ENCODE results near the gene GPR137.
A peak's percentile ranks its signal among the peaks of the same experiment; 100 is the strongest.

Gene GPR137

DNA sequence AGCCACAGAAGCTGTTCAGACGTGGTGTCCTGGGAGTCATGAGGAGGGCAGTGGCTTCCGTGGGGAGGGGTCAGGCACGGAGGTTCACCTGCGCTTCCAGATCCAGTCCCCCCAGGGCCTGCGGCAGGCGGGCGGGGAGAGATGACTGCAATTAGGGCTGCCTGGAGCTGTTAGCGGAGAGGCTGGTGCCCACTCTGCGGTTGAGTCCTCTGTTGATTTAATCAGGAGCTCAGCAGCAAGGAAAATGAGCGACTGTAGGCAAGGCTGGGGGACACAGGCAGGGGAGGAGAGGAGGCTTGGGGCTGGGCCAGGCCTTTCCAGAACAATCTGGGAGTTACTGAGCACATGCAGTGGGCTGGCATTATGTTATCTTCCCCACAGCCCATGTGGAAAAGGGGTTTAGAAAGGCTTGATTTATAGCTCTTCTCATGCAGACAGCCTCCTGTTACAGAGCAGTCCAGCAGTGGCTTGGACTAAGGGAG lies 21.2 kb upstream of the GPR137 start:
- DNase-seq (ENCODE audit: low spot score), result no peak

DNA sequence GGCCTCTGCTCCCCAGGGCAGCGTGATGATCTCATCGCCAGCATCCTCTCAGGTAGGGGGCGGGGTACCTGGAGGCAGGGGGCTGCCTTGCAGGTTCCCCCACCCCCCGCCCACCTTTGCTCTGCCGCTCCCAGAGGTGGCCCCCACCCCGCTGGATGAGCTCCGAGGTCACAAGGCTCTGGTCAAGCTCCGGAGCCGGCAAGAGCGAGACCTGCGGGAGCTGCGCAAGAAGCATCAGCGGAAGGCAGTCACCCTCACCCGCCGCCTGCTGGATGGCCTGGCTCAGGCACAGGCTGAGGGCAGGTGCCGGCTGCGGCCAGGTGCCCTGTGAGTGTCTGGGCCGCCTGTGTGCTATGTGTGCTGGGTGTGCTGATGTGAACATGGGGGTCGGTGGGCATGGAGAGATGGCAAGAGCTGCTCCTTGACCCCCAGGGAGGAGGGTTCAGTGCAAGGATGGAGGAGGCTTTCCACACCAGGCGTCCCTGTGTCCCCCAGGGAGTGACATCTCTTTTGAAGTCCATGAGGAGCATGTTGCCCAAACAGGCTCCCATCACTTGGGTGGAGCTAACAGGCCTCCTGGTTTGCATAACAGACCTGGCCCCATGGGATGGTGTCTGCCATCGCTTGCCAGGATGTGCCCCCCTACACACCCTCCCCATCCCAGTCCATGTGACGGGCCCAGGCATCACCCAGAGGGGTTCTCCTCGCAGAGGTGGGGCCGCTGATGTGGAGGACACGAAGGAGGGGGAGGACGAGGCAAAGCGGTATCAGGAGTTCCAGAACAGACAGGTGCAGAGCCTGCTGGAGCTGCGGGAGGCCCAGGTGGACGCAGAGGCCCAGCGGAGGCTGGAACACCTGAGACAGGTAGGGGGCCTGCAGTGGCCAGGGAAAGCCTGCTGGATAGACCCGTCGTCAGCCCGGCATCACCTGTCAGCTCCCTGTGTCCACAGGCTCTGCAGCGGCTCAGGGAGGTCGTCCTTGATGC lies 20.2 kb upstream of the GPR137 start:
- DNase-seq (ENCODE audit: low spot score), result no peak

DNA sequence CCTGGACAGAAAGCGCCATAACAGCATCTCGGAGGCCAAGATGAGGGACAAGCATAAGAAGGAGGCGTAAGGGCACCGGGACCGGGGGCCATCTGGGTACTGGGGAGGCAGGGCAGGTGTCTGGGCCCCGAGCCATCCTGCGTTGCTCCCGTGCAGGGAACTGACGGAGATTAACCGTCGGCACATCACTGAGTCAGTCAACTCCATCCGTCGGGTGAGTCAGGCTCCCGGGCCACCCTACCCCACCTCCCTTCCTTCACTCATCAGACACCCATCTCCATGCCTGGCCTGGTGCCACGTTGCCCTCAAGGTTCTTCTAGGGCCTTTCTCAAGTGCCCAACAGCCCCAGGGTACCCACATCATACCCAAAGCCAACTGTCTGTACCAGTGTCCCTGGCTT lies 19.3 kb upstream of the GPR137 start:
- no peak for DNase-seq (ENCODE audit: low spot score)

DNA sequence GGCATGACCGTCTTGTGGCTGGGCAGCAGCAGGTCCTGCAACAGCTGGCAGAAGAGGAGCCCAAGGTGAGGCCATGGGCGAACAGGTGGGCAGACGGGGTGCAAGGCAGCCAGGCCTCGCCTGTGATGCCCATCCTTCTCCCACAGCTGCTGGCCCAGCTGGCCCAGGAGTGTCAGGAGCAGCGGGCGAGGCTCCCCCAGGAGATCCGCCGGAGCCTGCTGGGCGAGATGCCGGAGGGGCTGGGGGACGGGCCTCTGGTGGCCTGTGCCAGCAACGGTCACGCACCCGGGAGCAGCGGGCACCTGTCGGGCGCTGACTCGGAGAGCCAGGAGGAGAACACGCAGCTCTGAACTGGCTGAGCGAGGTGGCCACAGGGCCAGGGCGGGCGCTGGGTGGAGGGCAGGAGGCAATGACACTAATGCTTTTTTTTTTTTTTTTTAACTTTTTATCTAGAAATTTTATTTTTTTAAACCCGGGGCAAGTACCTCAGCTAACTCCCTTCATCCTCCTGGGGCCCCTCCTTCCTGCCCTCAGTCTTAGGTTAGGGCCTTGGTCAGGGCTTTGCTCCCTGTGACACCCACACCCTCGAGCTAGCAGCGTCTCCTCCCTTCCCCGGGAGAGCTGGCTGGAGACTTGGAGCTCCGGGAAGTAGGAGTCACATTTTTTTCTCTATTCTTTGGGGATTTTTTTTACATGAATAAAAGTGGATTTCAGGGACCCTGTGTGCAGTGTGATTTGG lies 18.3 kb upstream of the GPR137 start:
- DNase-seq (ENCODE audit: low spot score), result no peak

DNA sequence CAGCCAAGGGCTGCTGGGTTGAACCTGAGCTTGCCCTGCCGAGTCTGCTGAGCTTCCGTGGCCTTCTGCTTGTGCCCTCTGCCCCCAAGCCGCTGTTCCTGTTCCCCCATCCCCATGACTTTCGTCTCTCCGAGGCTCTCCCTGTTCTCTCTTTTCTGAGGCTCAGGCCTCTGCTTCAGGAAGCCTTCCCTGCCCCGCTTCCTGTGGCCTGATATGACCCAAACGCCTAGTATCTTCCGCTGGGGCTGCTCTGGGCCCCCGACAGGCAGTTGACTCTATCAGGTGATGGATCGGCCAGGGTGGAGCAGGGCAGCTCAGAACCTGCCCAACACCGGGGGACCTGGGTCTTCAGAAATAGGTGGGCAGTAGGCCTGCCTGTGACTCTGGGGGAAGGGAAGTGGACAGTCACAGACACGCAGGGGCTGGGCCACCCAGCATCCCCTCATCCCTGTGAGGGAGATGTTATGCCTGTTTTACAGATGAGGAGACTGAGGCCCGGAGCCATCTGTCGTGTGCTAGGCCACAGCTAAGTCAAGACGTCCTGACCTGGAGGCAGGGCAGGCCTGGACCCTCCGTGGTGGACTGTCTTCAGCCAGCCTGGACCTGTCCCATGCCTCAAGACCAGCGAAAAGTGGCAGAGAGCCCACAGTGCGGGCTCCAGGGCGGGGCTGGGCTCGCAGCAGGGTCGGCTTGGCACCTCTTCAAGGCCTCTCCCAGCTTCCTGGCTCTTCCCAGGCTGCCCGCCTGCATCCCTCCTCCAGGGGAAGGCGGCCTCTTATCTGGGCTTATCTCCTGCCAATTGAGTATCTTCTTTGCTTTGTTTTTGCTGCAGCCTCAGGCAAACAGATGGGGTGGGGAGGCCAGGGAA lies 17.4 kb upstream of the GPR137 start:
- peak; percentile 50 for DNase-seq (ENCODE audit: low spot score)

DNA sequence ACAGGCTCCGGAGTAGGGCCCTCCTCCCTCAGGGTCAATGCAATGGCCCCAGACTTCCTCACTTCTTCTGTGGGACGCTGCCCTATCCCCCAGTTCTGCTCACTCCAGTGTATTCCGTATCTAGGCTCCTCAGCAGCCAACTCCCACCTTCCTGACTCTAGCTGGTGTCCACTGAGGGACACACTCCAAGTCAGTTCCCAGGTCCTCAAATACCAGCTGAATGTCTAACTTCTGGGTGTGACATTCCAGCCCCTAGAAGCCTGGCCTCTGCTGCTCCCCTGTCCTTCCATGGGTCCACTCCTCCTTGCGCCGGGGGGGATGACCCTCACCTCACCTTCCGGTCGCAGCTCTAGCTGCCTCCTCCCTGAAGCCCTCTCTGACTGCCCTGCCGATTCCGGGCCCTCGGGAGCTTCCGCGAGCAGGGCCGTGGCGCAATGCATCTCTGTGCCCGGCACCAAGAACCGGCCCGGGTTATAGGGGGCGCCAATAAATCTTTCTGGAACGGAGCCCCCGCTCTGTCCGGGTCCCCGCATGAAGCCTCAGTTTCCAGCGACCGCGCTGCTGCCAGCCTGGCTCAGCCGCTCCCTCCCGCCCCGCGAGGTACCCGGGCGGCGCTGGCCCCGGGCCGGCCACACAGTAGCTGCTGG lies 16.6 kb upstream of the GPR137 start:
- peak; percentile 78 for DNase-seq (ENCODE audit: low spot score)

DNA sequence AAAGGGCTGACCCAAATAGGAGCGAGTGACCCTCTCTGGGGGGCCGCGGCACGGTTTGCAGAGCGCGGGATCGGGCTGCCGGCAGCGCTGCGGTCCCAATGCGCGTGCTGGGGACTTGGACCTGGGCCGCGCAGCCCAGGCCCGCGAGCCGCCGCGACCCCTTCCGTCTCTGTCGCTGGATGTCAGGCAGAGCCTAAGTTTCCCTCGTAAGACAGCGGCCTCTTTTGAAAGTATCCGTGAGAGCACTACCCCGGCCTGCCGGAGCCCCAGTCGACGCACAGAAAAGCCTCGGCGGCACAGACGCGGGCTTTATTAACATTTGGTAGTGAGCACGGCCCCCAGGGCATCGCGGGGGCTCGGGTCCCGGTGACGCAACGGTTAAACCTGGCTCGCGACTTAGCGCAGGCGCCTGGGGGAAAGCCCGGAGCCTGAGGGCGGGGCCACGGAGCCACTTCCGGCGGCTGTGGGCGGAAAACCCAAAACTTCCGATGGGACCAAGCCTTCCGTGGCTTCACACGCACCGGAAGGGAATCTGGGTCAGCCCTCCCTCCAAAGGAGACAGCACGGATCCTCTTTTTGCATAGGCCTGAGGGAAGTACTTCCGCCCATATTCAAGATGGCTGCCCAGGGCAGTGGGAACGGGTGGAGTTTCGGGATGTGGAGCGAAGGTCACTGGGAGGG lies 16.0 kb upstream of the GPR137 start:
- DNase-seq (ENCODE audit: low spot score), result peak; percentile 100

DNA sequence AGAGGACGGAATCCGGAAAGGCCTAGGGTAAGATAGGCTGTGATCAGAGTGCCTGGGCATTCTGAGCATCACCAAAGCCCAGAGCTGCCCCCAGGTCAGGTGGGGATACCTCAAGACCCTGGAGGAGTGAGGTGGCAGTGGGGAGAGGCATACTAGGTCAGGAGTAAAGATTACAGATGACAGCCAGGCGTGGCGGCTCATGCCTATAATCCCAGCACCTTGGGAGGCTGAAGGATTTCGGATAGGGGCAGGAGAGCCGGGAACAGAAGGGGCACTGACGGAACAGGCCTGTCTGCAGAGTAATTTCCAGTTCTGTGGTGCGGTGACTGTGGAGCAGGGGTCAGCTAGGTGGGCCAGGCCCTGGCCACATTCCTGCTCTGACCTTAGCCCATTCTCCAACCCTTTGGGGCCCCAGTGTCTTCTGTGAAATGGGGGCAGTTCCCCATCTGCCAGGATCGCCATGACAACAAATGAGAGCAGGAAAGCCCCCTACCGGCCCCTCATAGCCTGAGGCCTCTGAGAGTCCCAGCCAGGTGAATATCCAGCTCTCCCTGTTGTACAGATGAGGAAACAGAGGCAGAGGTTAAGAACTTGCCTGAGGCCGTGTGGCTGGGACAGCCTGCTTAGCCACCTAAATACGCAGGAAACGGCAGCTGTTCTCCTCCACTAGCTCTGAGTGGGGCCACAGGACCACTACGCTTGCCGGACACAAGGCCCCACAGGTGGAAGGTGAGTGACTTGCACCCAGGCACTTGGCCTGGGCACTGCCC lies 10.4 kb upstream of the GPR137 start:
- no peak for DNase-seq (ENCODE audit: low spot score)

DNA sequence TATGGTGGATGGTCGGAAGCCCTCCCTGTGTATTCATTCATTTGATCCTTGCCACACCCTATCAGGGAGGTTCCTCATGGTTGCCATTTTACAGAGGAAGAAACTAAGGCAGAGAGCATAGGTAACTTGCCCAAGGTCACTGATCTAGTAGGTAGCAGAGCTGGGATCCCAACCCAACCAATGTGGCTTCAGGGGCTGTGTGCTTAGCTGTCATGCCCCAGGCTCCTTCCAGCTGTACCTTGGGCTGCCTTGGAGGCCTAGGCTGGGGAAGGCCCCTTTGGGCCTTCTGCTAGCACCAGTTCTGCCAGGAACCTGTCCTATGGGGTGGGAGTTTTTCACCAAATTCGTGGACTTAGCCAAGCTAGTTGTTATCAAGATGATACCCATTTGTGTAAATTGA lies 9.8 kb upstream of the GPR137 start:
- DNase-seq (ENCODE audit: low spot score), result no peak

DNA sequence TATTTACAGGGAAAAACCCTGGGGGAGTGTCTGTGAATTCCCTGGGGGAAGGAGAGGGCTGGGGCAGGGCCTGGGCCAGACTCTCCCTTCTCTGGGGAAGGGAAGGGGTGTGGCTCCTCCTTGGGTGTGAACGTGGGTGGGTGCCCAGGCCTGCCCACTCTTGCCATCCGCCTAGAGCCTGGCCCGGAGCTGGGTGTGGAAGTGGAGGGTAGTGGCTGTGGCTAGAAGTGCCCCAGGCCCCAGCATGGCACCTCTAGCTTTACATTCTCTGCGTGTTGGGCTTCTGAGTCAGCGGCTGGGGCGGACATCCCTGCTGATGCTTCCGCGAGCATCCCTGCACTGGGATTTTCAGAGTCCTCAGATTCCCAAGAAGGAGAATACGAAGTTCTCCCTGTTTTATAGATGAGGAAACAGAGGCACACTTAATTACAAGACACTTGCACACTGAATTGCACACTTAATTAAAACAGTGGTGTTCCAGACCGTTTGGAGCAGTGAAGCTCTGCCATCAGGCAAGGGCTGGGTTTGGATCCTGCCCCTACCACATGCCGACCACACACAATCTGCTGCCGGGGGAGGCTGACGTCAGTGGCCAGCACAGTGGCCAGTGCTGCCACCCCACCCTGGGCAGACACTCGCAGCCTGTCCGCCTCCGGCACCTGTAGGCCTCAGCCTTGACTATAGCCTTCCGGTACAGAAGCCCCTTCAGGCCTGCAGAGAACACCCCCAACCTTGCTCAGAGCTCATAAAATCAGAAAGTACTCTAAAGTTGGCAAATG lies 8.8 kb upstream of the GPR137 start:
- peak; percentile 93 for DNase-seq (ENCODE audit: low spot score)

DNA sequence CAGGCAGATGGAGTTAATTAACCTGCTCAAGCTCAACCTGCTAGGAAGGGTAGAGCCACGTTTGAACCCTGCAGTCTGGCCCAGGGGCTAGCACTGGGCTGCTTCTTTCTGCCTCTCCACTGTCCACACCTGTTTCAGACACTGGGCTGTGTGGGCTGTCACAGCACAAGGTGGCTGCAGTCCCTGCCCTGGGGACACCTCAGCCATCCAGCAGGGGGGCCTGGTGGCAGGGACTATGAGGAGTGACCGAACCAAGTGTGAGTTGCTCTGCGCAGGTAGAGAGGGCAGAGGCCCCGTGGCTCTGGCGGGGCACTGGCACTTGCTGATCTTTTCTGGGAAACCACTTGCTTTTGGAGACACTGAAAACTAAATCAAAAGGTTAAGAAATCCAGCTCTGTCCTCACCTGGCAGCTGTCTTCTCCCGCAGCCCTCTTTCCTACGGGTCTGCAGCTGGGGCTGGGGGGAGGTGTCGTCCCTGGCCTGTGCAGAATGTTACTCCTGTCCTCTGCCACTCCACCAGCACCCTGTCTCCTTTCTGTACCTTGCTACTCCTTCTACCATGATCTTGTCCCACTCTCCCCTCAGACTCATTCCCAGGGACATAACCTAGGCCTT lies 7.0 kb upstream of the GPR137 start:
- no peak for DNase-seq (ENCODE audit: low spot score)

DNA sequence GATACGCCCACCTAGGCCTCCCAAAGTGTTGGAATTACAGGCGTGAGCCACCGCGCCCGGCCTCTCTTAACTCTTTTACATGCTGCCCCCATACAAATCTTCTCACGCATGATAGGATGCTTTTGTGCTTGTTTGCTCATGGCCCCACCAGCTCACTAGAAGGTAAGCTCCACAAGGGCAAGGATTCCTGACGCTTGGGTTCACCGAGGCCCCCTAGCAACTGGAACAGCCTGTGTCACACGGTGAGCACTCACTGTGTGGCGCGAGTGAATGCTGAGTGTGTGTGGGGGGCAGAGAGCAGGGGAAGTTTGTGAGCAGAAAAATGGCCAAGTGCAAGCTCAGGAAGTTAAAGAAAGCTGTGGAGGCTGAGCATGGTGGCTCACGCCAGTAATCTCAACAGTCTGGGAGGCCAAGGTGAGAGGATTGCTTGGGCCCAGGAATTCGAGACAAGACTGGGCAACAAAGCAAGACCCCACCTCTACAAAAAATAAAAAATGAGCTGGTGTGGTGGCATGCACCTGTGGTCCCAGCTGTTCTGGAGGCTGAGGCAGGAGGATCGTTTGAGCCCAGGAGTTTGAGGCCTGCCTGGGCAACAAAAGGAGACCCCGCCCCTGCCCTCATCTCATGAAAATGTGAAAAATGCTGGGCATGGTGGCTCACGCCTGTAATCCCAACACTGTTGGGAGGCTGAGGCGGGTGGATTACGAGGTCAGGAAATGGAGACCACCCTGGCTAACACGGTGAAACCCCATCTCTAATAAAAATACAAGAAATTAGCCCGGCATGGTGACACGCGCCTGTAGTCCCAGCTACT lies 3.5 kb upstream of the GPR137 start:
- DNase-seq (ENCODE audit: low spot score), result no peak

DNA sequence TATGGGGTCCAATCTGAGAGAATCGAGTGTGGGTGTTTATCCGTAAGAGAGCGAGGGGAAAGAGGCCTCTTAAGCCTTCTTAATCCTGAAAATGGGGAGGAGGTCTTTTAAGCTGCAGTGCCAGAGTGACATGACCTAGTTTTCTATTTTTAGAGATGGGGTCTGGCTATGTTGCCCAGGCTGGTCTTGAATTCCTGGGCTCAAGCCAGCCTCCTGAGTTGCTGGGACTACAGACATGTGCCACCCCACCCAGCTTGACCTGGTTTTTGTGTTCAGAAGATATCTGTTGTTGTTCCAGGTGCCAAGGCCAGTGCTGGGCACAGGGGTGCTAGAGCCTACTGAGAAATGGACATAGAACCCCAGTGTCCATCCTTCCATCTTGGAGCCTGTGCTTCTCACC lies 2.6 kb upstream of the GPR137 start:
- no peak for DNase-seq (ENCODE audit: low spot score)

DNA sequence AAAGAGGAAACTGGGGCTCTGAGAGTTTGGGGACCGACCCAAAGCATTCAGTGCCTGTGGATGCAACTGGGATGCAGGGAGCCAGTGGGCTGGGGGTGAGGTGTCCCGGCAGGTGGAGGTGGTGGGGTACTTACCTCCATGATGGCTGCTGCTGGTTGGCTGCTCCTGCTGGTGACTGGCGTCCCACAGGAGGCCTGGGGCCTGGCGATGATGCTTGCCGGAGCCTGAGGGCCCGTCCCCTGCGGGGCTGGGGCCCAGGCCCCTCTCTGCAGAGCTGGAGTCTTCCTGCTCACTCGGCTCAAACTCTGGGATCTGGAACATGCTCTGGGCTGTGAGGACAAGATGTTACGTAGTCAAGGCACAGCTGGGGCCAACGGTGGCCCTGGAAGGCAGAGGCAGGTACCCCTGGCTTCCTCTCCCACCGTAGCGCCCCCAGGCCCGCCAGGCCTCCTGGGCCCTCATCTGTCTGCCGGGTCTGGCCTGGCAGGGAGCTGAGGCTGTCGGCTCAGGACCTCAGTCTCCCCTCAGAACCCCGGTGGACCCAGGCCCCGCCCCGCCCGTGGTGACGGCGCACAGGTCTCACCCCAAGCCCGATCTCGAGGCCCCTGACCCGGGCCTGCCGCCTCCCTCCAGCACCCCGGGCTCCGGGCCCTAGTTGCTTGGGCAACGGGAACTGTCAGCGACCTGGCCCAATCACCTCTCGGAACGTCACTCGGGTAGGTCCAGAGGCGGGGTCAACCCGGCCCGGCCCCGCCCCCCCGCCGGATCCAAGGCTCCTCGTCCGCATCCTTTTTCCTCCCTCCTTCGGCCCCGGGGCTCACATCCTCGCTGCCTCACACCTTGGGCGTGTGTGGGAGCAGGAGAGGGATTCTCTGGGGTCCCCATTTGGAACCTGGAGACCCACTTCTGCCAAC lies 1.3 kb upstream of the GPR137 start, which contains the start of gene BAD:
BAD (minus strand) TSS at position 618 of the 914 bp plus-strand sequence; CDS start at position 321, 297 bp downstream.
- DNase-seq (ENCODE audit: low spot score), result peak; percentile 89

DNA sequence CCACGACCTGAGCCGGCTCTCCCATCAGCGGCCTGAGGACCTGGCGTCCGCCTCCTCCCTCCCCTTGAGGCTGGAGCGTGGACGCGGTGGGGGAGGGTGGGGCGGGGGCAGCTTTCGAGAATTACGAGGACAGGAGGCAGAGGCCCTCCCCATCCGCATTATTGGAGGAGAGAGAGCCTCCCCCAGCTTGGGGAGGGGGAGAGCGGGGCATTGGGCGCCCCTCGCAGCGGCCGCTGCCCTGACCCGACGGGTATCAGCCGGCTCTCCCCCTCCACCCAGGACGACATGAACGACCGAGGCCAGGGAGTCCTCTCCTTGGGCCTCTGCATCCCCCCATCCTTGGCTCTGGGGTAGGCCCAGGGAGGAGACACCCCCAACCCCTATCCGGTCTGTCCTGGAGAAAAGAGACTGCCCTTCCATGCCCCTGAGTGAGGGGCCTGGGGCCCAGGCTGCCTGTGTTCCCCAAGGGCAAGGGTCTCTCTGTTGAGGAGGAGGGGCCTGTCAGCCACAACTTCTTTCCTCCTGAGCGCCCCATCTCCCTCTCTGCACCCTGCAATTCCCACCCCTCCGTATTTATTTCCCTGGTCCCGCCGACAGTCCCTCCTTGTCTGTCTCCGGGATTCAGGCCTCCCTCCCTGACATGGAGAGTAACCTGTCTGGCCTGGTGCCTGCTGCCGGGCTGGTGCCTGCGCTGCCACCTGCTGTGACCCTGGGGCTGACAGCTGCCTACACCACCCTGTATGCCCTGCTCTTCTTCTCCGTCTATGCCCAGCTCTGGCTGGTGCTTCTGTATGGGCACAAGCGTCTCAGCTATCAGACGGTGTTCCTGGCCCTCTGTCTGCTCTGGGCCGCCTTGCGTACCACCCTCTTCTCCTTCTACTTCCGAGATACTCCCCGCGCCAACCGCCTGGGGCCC lies 495 bp downstream of the GPR137 start:
- DNase-seq (ENCODE audit: low spot score), result peak; percentile 77

DNA sequence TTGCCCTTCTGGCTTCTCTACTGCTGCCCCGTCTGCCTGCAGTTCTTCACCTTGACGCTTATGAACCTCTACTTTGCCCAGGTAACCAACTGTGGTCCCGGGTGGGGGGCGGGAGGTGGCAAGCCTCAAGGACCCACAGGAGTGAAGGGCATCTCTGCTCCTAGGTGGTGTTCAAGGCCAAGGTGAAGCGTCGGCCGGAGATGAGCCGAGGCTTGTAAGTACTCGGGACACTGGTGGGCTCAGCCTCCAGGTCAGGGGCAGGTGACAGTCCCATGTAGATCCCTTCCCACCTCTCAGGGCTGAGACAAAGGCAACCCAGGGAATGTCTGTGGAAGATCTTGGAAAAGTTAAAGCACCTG lies 1.1 kb downstream of the GPR137 start:
- no peak for DNase-seq (ENCODE audit: low spot score)
